ENCODE data around the gene PSMD10.

Gene PSMD10

DNA sequence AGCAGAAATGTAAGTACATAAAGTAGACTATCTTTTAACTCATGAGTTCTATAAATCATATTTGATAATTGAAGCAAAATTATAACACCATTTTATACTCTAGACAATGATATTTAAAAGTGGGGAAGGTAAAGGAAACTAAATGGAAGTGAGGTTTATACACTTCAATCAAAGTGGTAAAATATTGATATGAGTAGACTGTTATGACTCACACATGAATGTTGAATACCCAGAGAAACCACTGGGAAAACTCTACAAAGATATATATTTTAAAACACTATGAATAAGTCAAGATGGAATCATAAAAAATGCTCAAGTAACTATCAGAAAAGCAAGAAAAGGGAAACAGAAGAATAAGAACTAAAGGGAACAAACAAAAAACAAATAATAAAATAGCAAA, 38.1 kb downstream of the PSMD10 start:
- peaks cover 51% of the 10 kb centered on the region for H3K27me3 ChIP-seq (ENCODE audit: insufficient read depth, low read depth, severe bottlenecking)
- no peak for DNase-seq
- TF ChIP-seq CTCF (IDR thresholded peaks at IDR 0.05; ENCODE audit: low read depth, low read length): no peak
- no peaks in the 10 kb centered on the region for H3K36me3 ChIP-seq
- no peaks in the 10 kb centered on the region for H3K9me3 ChIP-seq (ENCODE audit: severe bottlenecking)
- H3K4me3 ChIP-seq (ENCODE audit: low read depth, low read length): no peak overlapping the region
- H3K27ac ChIP-seq: no peak overlapping the region

GRCh38 chrX:108049649-108050048, 41.7 kb downstream of the PSMD10 start:
- no peak for DNase-seq
- no peak overlapping the region for H3K27ac ChIP-seq
- H3K9me3 ChIP-seq (ENCODE audit: severe bottlenecking): no peaks in the 10 kb centered on the region
- TF ChIP-seq CTCF (IDR thresholded peaks at IDR 0.05; ENCODE audit: low read depth, low read length): no peak
- no peaks in the 10 kb centered on the region for H3K36me3 ChIP-seq
- no peak overlapping the region for H3K4me3 ChIP-seq (ENCODE audit: low read depth, low read length)
- H3K27me3 ChIP-seq (ENCODE audit: insufficient read depth, low read depth, severe bottlenecking): peaks cover 33% of the 10 kb centered on the region

DNA sequence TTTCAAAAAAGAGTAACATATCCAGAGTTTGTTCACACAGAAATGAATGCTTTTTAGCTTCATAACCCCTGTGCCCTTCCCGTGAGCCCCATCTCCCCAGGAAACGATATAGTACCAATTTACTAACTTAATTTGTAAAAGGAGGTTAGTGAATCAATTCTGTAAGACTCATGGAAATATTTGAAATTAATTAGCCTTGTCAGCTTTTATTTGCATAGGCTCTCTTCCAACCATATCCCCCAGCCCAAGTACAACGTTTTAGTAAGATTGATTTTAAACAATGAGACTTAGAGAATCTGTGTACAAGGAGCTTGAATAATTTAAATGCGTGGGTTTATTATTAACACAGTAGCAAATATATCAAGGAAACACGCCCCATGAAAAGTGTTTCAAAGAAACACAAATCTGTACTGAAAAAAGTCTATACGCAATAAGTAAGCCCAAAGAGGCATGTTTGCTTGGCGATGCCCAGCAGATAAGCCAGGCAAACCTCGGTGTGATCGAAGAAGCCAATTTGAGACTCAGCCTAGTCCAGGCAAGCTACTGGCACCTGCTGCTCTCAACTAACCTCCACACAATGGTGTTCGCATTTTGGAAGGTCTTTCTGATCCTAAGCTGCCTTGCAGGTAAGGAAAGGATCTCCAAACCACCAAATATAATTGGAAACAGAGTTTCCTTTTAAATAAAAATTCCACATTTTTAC, 46.6 kb downstream of the PSMD10 start, which contains the start of gene VSIG1:
TSS of gene VSIG1 (plus strand) at position 512 of the 703 bp plus-strand sequence. CDS start at position 578, 66 bp downstream.
- Histone ChIP-seq H3K4me3 (ENCODE audit: low read depth, low read length) (no peak within 1 kb of the TSS), H3K36me3 (no peaks in the 10 kb centered on the region), H3K27ac (no peak within 1 kb of the TSS), H3K27me3 (ENCODE audit: insufficient read depth, low read depth, severe bottlenecking) (peaks cover 28% of the 10 kb centered on the region), H3K9me3 (ENCODE audit: severe bottlenecking) (no peaks in the 10 kb centered on the region)
- DNase-seq: no peak
- no peak for TF ChIP-seq CTCF (IDR thresholded peaks at IDR 0.05; ENCODE audit: low read depth, low read length)

- no peaks in the 10 kb centered on the region for H3K9me3 ChIP-seq (ENCODE audit: severe bottlenecking)
- no peak for DNase-seq
- H3K4me3 ChIP-seq (ENCODE audit: low read depth, low read length): no peak overlapping the region
- peaks cover 46% of the 10 kb centered on the region for H3K27me3 ChIP-seq (ENCODE audit: insufficient read depth, low read depth, severe bottlenecking)
- no peak overlapping the region for H3K27ac ChIP-seq
- TF ChIP-seq CTCF (IDR thresholded peaks at IDR 0.05; ENCODE audit: low read depth, low read length): no peak
- no peaks in the 10 kb centered on the region for H3K36me3 ChIP-seq
These were observed 54.9 kb downstream of the PSMD10 start for GRCh38 chrX:108036298-108036973.

GRCh38 chrX:108034725-108035124, 56.6 kb downstream of the PSMD10 start:
- Histone ChIP-seq H3K27me3 (ENCODE audit: insufficient read depth, low read depth, severe bottlenecking) (peaks cover 59% of the 10 kb centered on the region), H3K27ac (no peak overlapping the region), H3K36me3 (no peaks in the 10 kb centered on the region), H3K9me3 (ENCODE audit: severe bottlenecking) (no peaks in the 10 kb centered on the region), H3K4me3 (ENCODE audit: low read depth, low read length) (no peak overlapping the region)
- TF ChIP-seq CTCF (IDR thresholded peaks at IDR 0.05; ENCODE audit: low read depth, low read length): no peak
- DNase-seq: no peak
